HG02759 (cell line): ENCODE measurements around the gene PRMT1.
A peak's percentile ranks its signal among the peaks of the same experiment; 100 is the strongest.
"Not testable (repeated sequence)": the region's sequence is repeated elsewhere in the genome, so short reads cannot be mapped to it uniquely, and the experiment has no call there.

ENCODE experiments used
- ATAC-seq: cut with Tn5 transposase; IDR thresholded peaks from one replicate; pipeline ENCODE4 v1.9.1; 2021; ENCODE audit warnings: mild to moderate bottlenecking, moderate library complexity; ENCODE audit not compliant: unreplicated experiment

PRMT1 gene

GRCh38 chr19:49677231-49677900, at the start of gene PRMT1:
TSS of gene PRMT1 (plus strand) at chr19:49677271. CDS start at chr19:49677281, 10 bp downstream.
- peak; percentile 15 for ATAC-seq

- ATAC-seq: no peak
These were observed 47.4 kb upstream of the PRMT1 start for GRCh38 chr19:49629659-49630058.

- no peak for ATAC-seq
These were observed 46.0 kb upstream of the PRMT1 start for GRCh38 chr19:49631014-49631588.

GRCh38 chr19:49631610-49632192, 45.4 kb upstream of the PRMT1 start:
- ATAC-seq: no peak

GRCh38 chr19:49632576-49632975, 44.5 kb upstream of the PRMT1 start:
- no peak for ATAC-seq

- not testable (repeated sequence) for ATAC-seq
These were observed 43.8 kb upstream of the PRMT1 start for GRCh38 chr19:49633273-49633672.

- ATAC-seq: no peak
These were observed 41.4 kb upstream of the PRMT1 start for GRCh38 chr19:49635530-49636232.

GRCh38 chr19:49636233-49636932, 40.7 kb upstream of the PRMT1 start:
- ATAC-seq: no peak

- no peak for ATAC-seq
These were observed 39.0 kb upstream of the PRMT1 start for GRCh38 chr19:49637821-49638738.

GRCh38 chr19:49639401-49640112, 37.5 kb upstream of the PRMT1 start:
- no peak for ATAC-seq

GRCh38 chr19:49640113-49640898, 36.8 kb upstream of the PRMT1 start, which contains the start of gene RRAS:
TSS of gene RRAS (minus strand) at chr19:49640143. CDS start at chr19:49640098, 45 bp downstream.
- peak; percentile 65 for ATAC-seq

GRCh38 chr19:49641688-49642491, 35.2 kb upstream of the PRMT1 start, which contains the start of gene SCAF1:
TSS of gene SCAF1 (plus strand) at chr19:49642209. CDS start at chr19:49645027, 2,818 bp downstream.
- ATAC-seq: peak; percentile 67

GRCh38 chr19:49642492-49643035, 34.5 kb upstream of the PRMT1 start:
- ATAC-seq: no peak

GRCh38 chr19:49643466-49643865, 33.6 kb upstream of the PRMT1 start:
- no peak for ATAC-seq

- no peak for ATAC-seq
These were observed 31.5 kb upstream of the PRMT1 start for GRCh38 chr19:49645592-49645991.

GRCh38 chr19:49645995-49646394, 31.1 kb upstream of the PRMT1 start:
- ATAC-seq: no peak

GRCh38 chr19:49646586-49646985, 30.5 kb upstream of the PRMT1 start:
- ATAC-seq: no peak
